Natural killer cell treated with Interleukin-12 subunit alpha and Interleukin-12 subunit beta and Interleukin-15 and Interleukin-18, amount 100 ng/mL, for 72 hours (primary cell): ENCODE data around the gene FRZB. TPM values are rescaled to one million over a fixed set of nuclear protein-coding genes. Genes with fewer than 3 reads are reported as not detected.

Experiments
- total RNA-seq, 2 donors: library from RNA; stranded (reverse); gene quantifications; one replicate each; pipeline ENCODE4 v1.2.3, GENCODE V29; 2022

The FRZB gene
- total RNA-seq, 2 donors from 2014 or later = not detected

Other genes with a start within 250 kb of the FRZB start
- gene DNAJC10, start 150.4 kb downstream of the FRZB start, total RNA-seq = 10 to 100 TPM; 63.6 to 67.7 TPM
- gene NCKAP1, start 171.8 kb upstream of the FRZB start, total RNA-seq = 1 to 10 TPM; 3.1 to 9.2 TPM
- gene DUSP19, start 212.1 kb upstream of the FRZB start, total RNA-seq = 1 to 10 TPM; 1.4 to 1.5 TPM